Type B pancreatic cell (in vitro differentiated cells): Measurements from ENCODE around the gene DHDDS. TPM values are rescaled to one million over a fixed set of nuclear protein-coding genes. Genes with fewer than 3 reads are reported as not detected.
A peak's percentile ranks its signal among the peaks of the same experiment; 100 is the strongest.
"Not testable (repeated sequence)": the region's sequence is repeated elsewhere in the genome, so short reads cannot be mapped to it uniquely, and the experiment has no call there.

Source experiments
- DNase-seq: peaks from one replicate; pipeline ENCODE4 v3.0.0; 2021; ENCODE audit warnings: mixed read lengths; ENCODE audit not compliant: unreplicated experiment; ENCODE audit errors: extremely low spot score
- H3K27ac Mint-ChIP-seq: 2 replicates; pipeline ENCODE4 v1.8.0; 2021; ENCODE audit warnings: mild to moderate bottlenecking, mixed read lengths
- H3K27me3 Mint-ChIP-seq: 2 replicates; pipeline ENCODE4 v1.8.0; 2021; ENCODE audit warnings: mixed read lengths
- H3K36me3 Mint-ChIP-seq: 2 replicates; pipeline ENCODE4 v1.8.0; 2021; ENCODE audit warnings: mixed read lengths
- H3K4me1 Mint-ChIP-seq: one replicate; pipeline ENCODE4 v1.8.0; 2021; ENCODE audit warnings: mixed read lengths; ENCODE audit not compliant: unreplicated experiment
- H3K4me3 Mint-ChIP-seq: 2 replicates; pipeline ENCODE4 v1.8.0; 2021; ENCODE audit warnings: mild to moderate bottlenecking, mixed read lengths
- H3K9me3 Mint-ChIP-seq: 2 replicates; pipeline ENCODE4 v1.8.0; 2021; ENCODE audit warnings: mixed read lengths
- CTCF ChIP-seq: fragments of 200-600 bp; sonication (generic); conservative IDR thresholded peaks from 2 replicates; pipeline ENCODE4 v1.5.0; 2021; ENCODE audit warnings: antibody characterized with exemption, mild to moderate bottlenecking
- total RNA-seq: library from RNA; stranded (reverse); gene quantifications from 2 replicates; pipeline ENCODE4 v1.2.1, GENCODE V29; 2021; ENCODE audit warnings: low replicate concordance

DHDDS gene
- total RNA-seq, 1 donor from 2014 or later = 46.5 TPM

- Mint-ChIP-seq H3K36me3 (no peaks in the 10 kb centered on the region), H3K9me3 (no peaks in the 10 kb centered on the region), H3K27ac (no peak overlapping the region), H3K4me1 (peaks cover 3% of the 10 kb centered on the region), H3K27me3 (no peaks in the 10 kb centered on the region), H3K4me3 (peak overlapping the region; percentile 49)
- no peak for TF ChIP-seq CTCF
- DNase-seq = no peak
Observed at GRCh38 chr1:26498894-26499293, 66.8 kb downstream of the DHDDS start.

- H3K9me3 Mint-ChIP-seq = no peaks in the 10 kb centered on the region
- no peaks in the 10 kb centered on the region for H3K36me3 Mint-ChIP-seq
Observed at GRCh38 chr1:26500488-26501175, 68.5 kb downstream of the DHDDS start.

GRCh38 chr1:26510711-26511110 is 78.6 kb downstream of the DHDDS start:
- DNase-seq = not testable (repeated sequence)

More at GRCh38 chr1:26500488-26501175, 68.5 kb downstream of the DHDDS start:
- Mint-ChIP-seq H3K4me3 (peak overlapping the region; percentile 90), H3K4me1 (peaks cover 3% of the 10 kb centered on the region), H3K27ac (peak overlapping the region; percentile 80), H3K27me3 (no peaks in the 10 kb centered on the region)
- TF ChIP-seq CTCF = peak; percentile 63
- DNase-seq = peak; percentile 93

GRCh38 chr1:26515836-26516235 is 83.7 kb downstream of the DHDDS start:
- H3K4me1 Mint-ChIP-seq, H3K27me3 Mint-ChIP-seq, H3K4me3 Mint-ChIP-seq, H3K9me3 Mint-ChIP-seq, H3K27ac Mint-ChIP-seq, H3K36me3 Mint-ChIP-seq, DNase-seq: not testable (repeated sequence)

More at GRCh38 chr1:26510711-26511110, 78.6 kb downstream of the DHDDS start:
- H3K4me1 Mint-ChIP-seq, H3K36me3 Mint-ChIP-seq, H3K27me3 Mint-ChIP-seq, H3K4me3 Mint-ChIP-seq, H3K9me3 Mint-ChIP-seq, H3K27ac Mint-ChIP-seq: not testable (repeated sequence)

GRCh38 chr1:26516987-26517765 is 85.1 kb downstream of the DHDDS start:
- H3K9me3 Mint-ChIP-seq = no peaks in the 10 kb centered on the region
- H3K27me3 Mint-ChIP-seq = peaks cover 6% of the 10 kb centered on the region
- H3K27ac Mint-ChIP-seq = no peak overlapping the region
- no peaks in the 10 kb centered on the region for H3K4me1 Mint-ChIP-seq
- no peak for TF ChIP-seq CTCF
- H3K36me3 Mint-ChIP-seq = no peaks in the 10 kb centered on the region
- no peak overlapping the region for H3K4me3 Mint-ChIP-seq
- DNase-seq = no peak

GRCh38 chr1:26517766-26518049 is 85.6 kb downstream of the DHDDS start:
- DNase-seq = no peak
- no peaks in the 10 kb centered on the region for H3K36me3 Mint-ChIP-seq
- peaks cover 6% of the 10 kb centered on the region for H3K27me3 Mint-ChIP-seq
- no peak for TF ChIP-seq CTCF
- H3K4me3 Mint-ChIP-seq = no peak overlapping the region
- H3K27ac Mint-ChIP-seq = no peak overlapping the region
- H3K4me1 Mint-ChIP-seq = no peaks in the 10 kb centered on the region
- H3K9me3 Mint-ChIP-seq = no peaks in the 10 kb centered on the region
